Measurements from ENCODE around the gene CDK3. TPM values are rescaled to one million over a fixed set of nuclear protein-coding genes. Genes with fewer than 3 reads are reported as not detected.
"Not testable (repeated sequence)": the region's sequence is repeated elsewhere in the genome, so short reads cannot be mapped to it uniquely, and the experiment has no call there.

Gene CDK3
- 1 to 10 TPM; 2.9 to 4.6 TPM for total RNA-seq
- total RNA-seq: 0.23 to 0.58 reads per million in 2 donors

GRCh38 chr17:76000755-76001521 is at the start of gene CDK3:
CDK3 (plus strand) TSS chr17:76000855; CDS start chr17:76001426, 571 bp downstream.
- no peaks in the 10 kb centered on the region for H3K27me3 Mint-ChIP-seq
- no peak for ATAC-seq
- H3K36me3 Mint-ChIP-seq (ENCODE audit: low read depth): no peaks in the 10 kb centered on the region
- no peaks in the 10 kb centered on the region for H3K9me3 ChIP-seq (ENCODE audit: control insufficient read depth, low read length, poor library complexity, severe bottlenecking)
- H3K27ac Mint-ChIP-seq: peak within 1 kb of the TSS; percentile 3
- no peak for DNase-seq
- H3K4me3 Mint-ChIP-seq: no peak within 1 kb of the TSS
- H3K4me1 Mint-ChIP-seq: peaks cover 22% of the 10 kb centered on the region

- H3K4me3 Mint-ChIP-seq: no peak overlapping the region
- no peaks in the 10 kb centered on the region for H3K4me1 Mint-ChIP-seq
- DNase-seq (no peak), ATAC-seq (no peak)
- H3K9me3 ChIP-seq (ENCODE audit: control insufficient read depth, low read length, poor library complexity, severe bottlenecking): no peaks in the 10 kb centered on the region
- H3K27ac Mint-ChIP-seq: no peak overlapping the region
- no peaks in the 10 kb centered on the region for H3K27me3 Mint-ChIP-seq
- peaks cover 3% of the 10 kb centered on the region for H3K36me3 Mint-ChIP-seq (ENCODE audit: low read depth)
These were observed 49.6 kb upstream of the CDK3 start for GRCh38 chr17:75950855-75951554.

GRCh38 chr17:75959051-75959838 is 41.4 kb upstream of the CDK3 start:
- no peak for DNase-seq
- peaks cover 3% of the 10 kb centered on the region for H3K4me1 Mint-ChIP-seq
- no peak overlapping the region for H3K27ac Mint-ChIP-seq

GRCh38 chr17:75959839-75960511 is 40.7 kb upstream of the CDK3 start:
- Mint-ChIP-seq H3K4me3 (no peak overlapping the region), H3K36me3 (ENCODE audit: low read depth) (no peaks in the 10 kb centered on the region), H3K27me3 (no peaks in the 10 kb centered on the region), H3K4me1 (peaks cover 3% of the 10 kb centered on the region), H3K27ac (no peak overlapping the region)
- no peak for DNase-seq
- ATAC-seq: no peak
- no peaks in the 10 kb centered on the region for H3K9me3 ChIP-seq (ENCODE audit: control insufficient read depth, low read length, poor library complexity, severe bottlenecking)

More at GRCh38 chr17:75959051-75959838, 41.4 kb upstream of the CDK3 start:
- Mint-ChIP-seq H3K36me3 (ENCODE audit: low read depth) (no peaks in the 10 kb centered on the region), H3K27me3 (no peaks in the 10 kb centered on the region), H3K4me3 (no peak overlapping the region)
- H3K9me3 ChIP-seq (ENCODE audit: control insufficient read depth, low read length, poor library complexity, severe bottlenecking): no peaks in the 10 kb centered on the region
- no peak for ATAC-seq

- H3K9me3 ChIP-seq (ENCODE audit: control insufficient read depth, low read length, poor library complexity, severe bottlenecking): no peaks in the 10 kb centered on the region
- peaks cover 5% of the 10 kb centered on the region for H3K4me1 Mint-ChIP-seq
These were observed 35.2 kb upstream of the CDK3 start for GRCh38 chr17:75965468-75965867.

GRCh38 chr17:75969044-75969443 is 31.6 kb upstream of the CDK3 start:
- H3K27me3 Mint-ChIP-seq; H3K4me3 Mint-ChIP-seq; H3K9me3 ChIP-seq (ENCODE audit: control insufficient read depth, low read length, poor library complexity, severe bottlenecking); H3K4me1 Mint-ChIP-seq; H3K36me3 Mint-ChIP-seq (ENCODE audit: low read depth); DNase-seq; ATAC-seq: not testable (repeated sequence)
- H3K27ac Mint-ChIP-seq: peak overlapping the region; percentile 57

More at GRCh38 chr17:75965468-75965867, 35.2 kb upstream of the CDK3 start:
- H3K27me3 Mint-ChIP-seq: no peaks in the 10 kb centered on the region
- no peak overlapping the region for H3K27ac Mint-ChIP-seq
- no peak for DNase-seq
- ATAC-seq: no peak
- H3K36me3 Mint-ChIP-seq (ENCODE audit: low read depth): peaks cover 2% of the 10 kb centered on the region
- H3K4me3 Mint-ChIP-seq: no peak overlapping the region

GRCh38 chr17:75970011-75970523 is 30.6 kb upstream of the CDK3 start:
- no peak for DNase-seq
- H3K9me3 ChIP-seq (ENCODE audit: control insufficient read depth, low read length, poor library complexity, severe bottlenecking): no peaks in the 10 kb centered on the region
- no peak for ATAC-seq
- Mint-ChIP-seq H3K36me3 (ENCODE audit: low read depth) (peaks cover 5% of the 10 kb centered on the region), H3K4me1 (peaks cover 7% of the 10 kb centered on the region), H3K27ac (peak overlapping the region; percentile 57), H3K4me3 (no peak overlapping the region), H3K27me3 (no peaks in the 10 kb centered on the region)

GRCh38 chr17:75970626-75971025 is 30.0 kb upstream of the CDK3 start:
- Mint-ChIP-seq H3K36me3 (ENCODE audit: low read depth) (peaks cover 5% of the 10 kb centered on the region), H3K4me1 (peaks cover 8% of the 10 kb centered on the region), H3K4me3 (no peak overlapping the region), H3K27me3 (no peaks in the 10 kb centered on the region), H3K27ac (no peak overlapping the region)
- no peaks in the 10 kb centered on the region for H3K9me3 ChIP-seq (ENCODE audit: control insufficient read depth, low read length, poor library complexity, severe bottlenecking)
- DNase-seq (no peak), ATAC-seq (no peak)

- H3K27me3 Mint-ChIP-seq; DNase-seq; ATAC-seq; H3K4me3 Mint-ChIP-seq; H3K36me3 Mint-ChIP-seq (ENCODE audit: low read depth); H3K9me3 ChIP-seq (ENCODE audit: control insufficient read depth, low read length, poor library complexity, severe bottlenecking); H3K27ac Mint-ChIP-seq: not testable (repeated sequence)
- H3K4me1 Mint-ChIP-seq: peaks cover 21% of the 10 kb centered on the region
These were observed 25.5 kb upstream of the CDK3 start for GRCh38 chr17:75975187-75975586.

GRCh38 chr17:75975757-75976174 is 24.9 kb upstream of the CDK3 start:
- Mint-ChIP-seq H3K27ac (peak overlapping the region; percentile 81), H3K27me3 (no peaks in the 10 kb centered on the region), H3K4me1 (peaks cover 22% of the 10 kb centered on the region), H3K36me3 (ENCODE audit: low read depth) (peaks cover 7% of the 10 kb centered on the region), H3K4me3 (no peak overlapping the region)
- ATAC-seq (no peak), DNase-seq (no peak)
- no peaks in the 10 kb centered on the region for H3K9me3 ChIP-seq (ENCODE audit: control insufficient read depth, low read length, poor library complexity, severe bottlenecking)

GRCh38 chr17:75976175-75976848 is 24.3 kb upstream of the CDK3 start:
- no peaks in the 10 kb centered on the region for H3K9me3 ChIP-seq (ENCODE audit: control insufficient read depth, low read length, poor library complexity, severe bottlenecking)
- H3K36me3 Mint-ChIP-seq (ENCODE audit: low read depth): peaks cover 7% of the 10 kb centered on the region
- no peak overlapping the region for H3K4me3 Mint-ChIP-seq
- H3K4me1 Mint-ChIP-seq: peaks cover 22% of the 10 kb centered on the region
- DNase-seq (no peak), ATAC-seq (no peak)
- H3K27ac Mint-ChIP-seq: peak overlapping the region; percentile 81
- H3K27me3 Mint-ChIP-seq: no peaks in the 10 kb centered on the region

Data from T-helper 17 cell (primary cell).